Lower lobe of right lung (tissue), 2 donors: ENCODE measurements around the gene THSD4. TPM values are rescaled to one million over a fixed set of nuclear protein-coding genes. Genes with fewer than 3 reads are reported as not detected.
A peak's percentile ranks its signal among the peaks of the same experiment; 100 is the strongest.

Experiments used
- ATAC-seq, 2 donors: fragments of 200-7000 bp; cut with Tn5 transposase; one replicate each; pipeline ENCODE4 v1.9.1; 2020 to 2022; ENCODE audit warnings: mild to moderate bottlenecking in 2 of 2, moderate library complexity in 2 of 2
- DNase-seq: peaks from one replicate; pipeline ENCODE4 v3.0.0-alpha.2; 2020
- H3K27ac ChIP-seq: fragments of 200-600 bp; one replicate; pipeline ENCODE4 v1.8.0; 2022
- H3K27me3 ChIP-seq: fragments of 200-600 bp; one replicate; pipeline ENCODE4 v1.8.0; 2022; ENCODE audit warnings: low read depth
- H3K36me3 ChIP-seq: fragments of 200-600 bp; one replicate; pipeline ENCODE4 v1.8.0; 2022; ENCODE audit warnings: mild to moderate bottlenecking
- H3K4me1 ChIP-seq: fragments of 200-600 bp; one replicate; pipeline ENCODE4 v1.8.0; 2022
- H3K4me3 ChIP-seq: fragments of 200-600 bp; one replicate; pipeline ENCODE4 v1.8.0; 2022; ENCODE audit warnings: mild to moderate bottlenecking
- H3K9me3 ChIP-seq: fragments of 200-600 bp; one replicate; pipeline ENCODE4 v1.8.0; 2022
- intact Hi-C: fragments of 100-400 bp; cut with DNase I; formaldehyde crosslinking; loops from one replicate; pipeline ENCODE4 v1.11.0; 2022
- total RNA-seq: library from RNA; stranded (reverse); fragmentation: NEBNext Ultra II Directional; extraction: Animal tissue kit (Norgen Biotek cat#: 25700); gene quantifications from one replicate; pipeline ENCODE4 v1.2.1, GENCODE V29; 2021
- TF ChIP-seq, protein P1 (sequence below): fragments of 200-600 bp; IDR thresholded peaks from one replicate; pipeline ENCODE4 v1.8.0; 2022; ENCODE audit warnings: antibody characterized with exemption, mild to moderate bottlenecking
- donor health status: DM: no; HTN: yes; CAD: no; lungs with severe emphysema.

Gene THSD4
- total RNA-seq, 1 donor from 2014 or later = 18.2 TPM

DNA sequence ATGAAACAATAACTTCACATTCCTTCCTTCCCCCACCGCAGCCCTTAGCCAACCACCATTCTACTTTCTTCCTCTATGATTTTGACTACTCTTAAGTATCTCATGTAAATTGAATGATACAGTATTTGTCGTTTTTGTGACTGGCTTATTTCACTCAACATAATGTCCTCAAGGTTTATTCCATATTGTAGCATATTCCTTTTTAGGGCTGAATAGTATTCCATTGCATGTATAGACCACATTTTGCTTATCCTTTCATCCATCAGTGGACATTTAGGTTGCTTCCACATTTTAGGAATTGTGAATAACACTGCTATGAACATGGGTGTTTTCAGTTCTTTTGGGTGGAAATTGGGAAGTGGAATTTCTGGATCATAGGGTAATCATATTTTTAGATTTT lies 106.1 kb downstream of the THSD4 start:
- Histone ChIP-seq H3K27ac (no peak overlapping the region), H3K36me3 (no peaks in the 10 kb centered on the region), H3K4me1 (peaks cover 26% of the 10 kb centered on the region), H3K27me3 (no peaks in the 10 kb centered on the region), H3K9me3 (no peaks in the 10 kb centered on the region), H3K4me3 (no peak overlapping the region)
- DNase-seq = no peak
- intact Hi-C loops = no loop called here
- ATAC-seq = no peak
- TF ChIP-seq, protein P1, sequence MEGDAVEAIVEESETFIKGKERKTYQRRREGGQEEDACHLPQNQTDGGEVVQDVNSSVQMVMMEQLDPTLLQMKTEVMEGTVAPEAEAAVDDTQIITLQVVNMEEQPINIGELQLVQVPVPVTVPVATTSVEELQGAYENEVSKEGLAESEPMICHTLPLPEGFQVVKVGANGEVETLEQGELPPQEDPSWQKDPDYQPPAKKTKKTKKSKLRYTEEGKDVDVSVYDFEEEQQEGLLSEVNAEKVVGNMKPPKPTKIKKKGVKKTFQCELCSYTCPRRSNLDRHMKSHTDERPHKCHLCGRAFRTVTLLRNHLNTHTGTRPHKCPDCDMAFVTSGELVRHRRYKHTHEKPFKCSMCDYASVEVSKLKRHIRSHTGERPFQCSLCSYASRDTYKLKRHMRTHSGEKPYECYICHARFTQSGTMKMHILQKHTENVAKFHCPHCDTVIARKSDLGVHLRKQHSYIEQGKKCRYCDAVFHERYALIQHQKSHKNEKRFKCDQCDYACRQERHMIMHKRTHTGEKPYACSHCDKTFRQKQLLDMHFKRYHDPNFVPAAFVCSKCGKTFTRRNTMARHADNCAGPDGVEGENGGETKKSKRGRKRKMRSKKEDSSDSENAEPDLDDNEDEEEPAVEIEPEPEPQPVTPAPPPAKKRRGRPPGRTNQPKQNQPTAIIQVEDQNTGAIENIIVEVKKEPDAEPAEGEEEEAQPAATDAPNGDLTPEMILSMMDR = no peak

DNA sequence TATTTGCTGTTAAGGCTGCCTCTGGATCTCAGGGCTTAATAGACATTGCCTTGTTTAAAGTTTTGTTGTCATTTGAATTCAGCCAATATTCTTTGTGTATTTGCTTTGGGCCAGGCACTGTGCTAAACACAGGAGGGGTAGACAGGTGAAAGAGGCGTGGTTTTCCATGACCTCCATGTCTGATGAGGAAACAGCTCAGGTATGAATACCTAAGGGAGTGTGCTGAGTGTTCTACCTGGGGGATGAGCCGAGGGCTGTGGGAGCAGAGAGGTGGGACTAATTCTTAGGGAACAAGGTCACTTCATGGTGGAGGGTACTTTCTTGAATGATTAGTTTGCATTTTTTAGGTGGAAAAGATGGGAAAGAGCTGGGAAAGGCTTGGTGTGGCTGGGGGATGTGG lies 108.2 kb downstream of the THSD4 start:
- H3K4me3 ChIP-seq = no peak overlapping the region
- no peak for DNase-seq
- no peaks in the 10 kb centered on the region for H3K27me3 ChIP-seq
- TF ChIP-seq, protein P1 = no peak
- H3K4me1 ChIP-seq = peaks cover 17% of the 10 kb centered on the region
- H3K27ac ChIP-seq = no peak overlapping the region
- H3K36me3 ChIP-seq = no peaks in the 10 kb centered on the region
- intact Hi-C loops = no loop called here
- no peaks in the 10 kb centered on the region for H3K9me3 ChIP-seq
- ATAC-seq = no peak

DNA sequence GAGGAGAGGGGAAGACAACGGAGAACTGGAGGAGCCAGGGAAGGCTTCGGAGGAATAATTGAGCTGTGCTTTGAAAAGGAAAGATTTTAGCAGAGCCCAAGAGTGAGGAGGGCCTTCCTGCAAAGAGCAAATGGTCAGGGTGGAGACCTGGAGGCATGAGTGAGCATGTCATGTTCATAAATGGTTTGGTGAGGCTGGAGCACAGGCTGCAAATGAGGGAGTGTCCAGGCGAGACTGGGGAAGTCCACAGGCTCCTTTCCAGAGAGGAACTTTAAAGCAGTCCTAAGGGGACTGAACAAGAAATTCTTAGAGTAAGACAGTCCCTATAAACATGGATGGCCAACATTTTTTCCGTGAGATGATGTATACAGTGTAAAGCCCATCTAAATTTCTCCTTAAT lies 108.8 kb downstream of the THSD4 start:
- no peaks in the 10 kb centered on the region for H3K36me3 ChIP-seq
- H3K9me3 ChIP-seq = no peaks in the 10 kb centered on the region
- H3K27ac ChIP-seq = no peak overlapping the region
- H3K4me1 ChIP-seq = peaks cover 12% of the 10 kb centered on the region
- DNase-seq = no peak
- intact Hi-C loops = no loop called here
- no peak for ATAC-seq
- TF ChIP-seq, protein P1 = no peak
- H3K27me3 ChIP-seq = no peaks in the 10 kb centered on the region
- no peak overlapping the region for H3K4me3 ChIP-seq

DNA sequence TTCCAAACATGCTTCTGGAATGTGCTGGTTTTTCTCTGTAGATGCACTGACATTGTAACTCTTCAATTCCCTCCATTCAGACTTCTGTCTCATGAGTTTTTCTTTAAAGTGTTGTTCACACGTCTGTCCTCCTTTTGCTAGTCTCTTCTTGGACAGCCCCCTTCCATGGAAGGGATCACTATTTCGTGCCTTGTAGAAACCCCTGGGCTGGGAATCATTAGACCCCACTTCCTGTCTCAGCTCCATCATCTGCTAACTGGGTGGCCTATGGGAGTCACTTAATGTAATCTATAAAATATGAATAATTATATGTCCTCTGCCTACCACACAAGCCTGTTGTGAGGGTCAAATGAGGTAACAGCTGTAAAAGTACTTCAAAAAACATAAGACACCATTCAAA lies 110.6 kb downstream of the THSD4 start:
- intact Hi-C loops = no loop called here
- Histone ChIP-seq H3K4me1 (no peaks in the 10 kb centered on the region), H3K4me3 (no peak overlapping the region), H3K9me3 (no peaks in the 10 kb centered on the region), H3K27ac (no peak overlapping the region), H3K27me3 (no peaks in the 10 kb centered on the region), H3K36me3 (no peaks in the 10 kb centered on the region)
- TF ChIP-seq, protein P1 = no peak
- no peak for DNase-seq
- no peak for ATAC-seq

DNA sequence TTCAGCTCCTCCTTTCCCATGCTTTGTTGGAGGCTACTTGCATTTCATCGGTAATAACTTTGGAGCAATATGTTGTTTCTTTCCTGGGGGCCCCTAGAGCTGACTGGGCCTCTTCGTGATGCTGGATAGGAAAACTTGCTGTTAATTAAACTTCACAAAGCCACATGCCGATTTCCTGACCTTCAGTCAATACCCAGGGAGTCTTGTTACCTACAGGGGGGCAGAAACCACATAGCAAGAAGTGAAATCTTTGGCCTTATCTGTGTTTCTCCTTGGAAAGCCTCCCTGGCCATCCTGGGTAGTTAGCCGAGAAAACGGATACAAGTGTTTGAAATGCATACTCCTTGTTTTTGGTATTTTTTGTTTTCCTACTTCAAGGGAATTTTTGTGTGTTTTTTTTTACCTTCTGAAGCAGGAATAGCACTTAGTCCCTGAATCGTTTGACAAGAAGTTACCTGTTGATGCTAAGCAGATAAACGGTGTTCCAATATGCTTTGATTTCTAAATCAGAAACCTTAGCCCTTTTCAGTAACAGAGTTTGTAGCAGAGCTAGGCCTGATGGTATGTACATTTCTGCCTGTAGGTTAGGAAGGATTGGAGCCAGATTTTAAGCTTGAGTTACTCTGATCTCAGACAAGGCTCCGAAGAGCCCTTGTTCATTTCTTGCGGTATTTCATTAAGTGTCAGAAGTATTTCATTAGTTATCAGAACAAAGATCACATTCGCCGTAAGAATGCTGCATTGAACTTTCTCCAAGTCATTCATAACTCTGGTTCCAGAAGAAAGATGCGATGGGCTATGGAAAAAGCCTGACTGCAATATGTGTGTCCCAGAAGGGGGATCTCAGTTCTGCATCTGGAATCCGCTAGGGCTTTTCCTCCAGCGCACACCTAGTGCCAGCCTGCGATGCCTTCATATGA lies 111.5 kb downstream of the THSD4 start:
- Histone ChIP-seq H3K4me3 (no peak overlapping the region), H3K27ac (no peak overlapping the region), H3K27me3 (no peaks in the 10 kb centered on the region), H3K9me3 (no peaks in the 10 kb centered on the region), H3K4me1 (no peaks in the 10 kb centered on the region), H3K36me3 (no peaks in the 10 kb centered on the region)
- DNase-seq = no peak
- peak in 1 of 2 donors; percentile 40 for ATAC-seq
- intact Hi-C loops = no loop called here
- TF ChIP-seq, protein P1 = no peak
